T-helper 2 cell (primary cell): ENCODE data around the gene SLC4A2.

ENCODE experiments used
- DNase-seq, 5 experiments: peaks; one replicate each; pipeline versions ENCODE4 v3.0.0 to v3.0.0-alpha.2; 2012 to 2022

Gene SLC4A2

GRCh38 chr7:151063212-151063561 lies 3.8 kb downstream of the SLC4A2 start:
- no peak for DNase-seq

- no peak for DNase-seq
Observed at GRCh38 chr7:151064454-151064853, 5.1 kb downstream of the SLC4A2 start.

- no peak for DNase-seq
Observed at GRCh38 chr7:151064993-151065392, 5.6 kb downstream of the SLC4A2 start.

- no peak for DNase-seq
Observed at GRCh38 chr7:151065516-151065915, 6.1 kb downstream of the SLC4A2 start.

GRCh38 chr7:151066273-151066974 lies 7.0 kb downstream of the SLC4A2 start:
- no peak for DNase-seq

- no peak for DNase-seq
Observed at GRCh38 chr7:151068069-151068773, 8.8 kb downstream of the SLC4A2 start.

- DNase-seq = no peak
Observed at GRCh38 chr7:151069841-151070573, 10.6 kb downstream of the SLC4A2 start.

GRCh38 chr7:151070574-151070960 lies 11.2 kb downstream of the SLC4A2 start:
- DNase-seq = no peak

GRCh38 chr7:151071032-151071866 lies 11.9 kb downstream of the SLC4A2 start:
- DNase-seq = no peak

- no peak for DNase-seq
Observed at GRCh38 chr7:151073990-151074389, 14.6 kb downstream of the SLC4A2 start.

- DNase-seq = no peak
Observed at GRCh38 chr7:151074817-151075661, 15.7 kb downstream of the SLC4A2 start.

- no peak for DNase-seq
Observed at GRCh38 chr7:151075662-151075971, 16.2 kb downstream of the SLC4A2 start.

GRCh38 chr7:151075978-151076426 lies 16.6 kb downstream of the SLC4A2 start:
- no peak for DNase-seq

- no peak for DNase-seq
Observed at GRCh38 chr7:151076863-151077704, 17.7 kb downstream of the SLC4A2 start.

GRCh38 chr7:151077705-151078232 lies 18.4 kb downstream of the SLC4A2 start:
- no peak for DNase-seq

GRCh38 chr7:151078233-151079040 lies 19.0 kb downstream of the SLC4A2 start:
- DNase-seq = no peak

- DNase-seq = no peak
Observed at GRCh38 chr7:151079199-151079910, 20.0 kb downstream of the SLC4A2 start.

GRCh38 chr7:151080067-151080521 lies 20.7 kb downstream of the SLC4A2 start:
- peak in 1 of 5 experiments; percentile 33 for DNase-seq
